Ovary (tissue), 9 donors: ENCODE measurements around the gene DDX46. TPM values are rescaled to one million over a fixed set of nuclear protein-coding genes. Genes with fewer than 3 reads are reported as not detected.

Experiments used
- DNase-seq, 5 donors: peaks; one replicate each; pipeline ENCODE4 v3.0.0-alpha.2; 2019 to 2020
- H3K27ac ChIP-seq, 2 donors: fragments of 200-600 bp; one replicate each; pipeline versions ENCODE4 v1.5.1 to v1.8.0; 2019 to 2022
- H3K27me3 ChIP-seq: fragments of 200-600 bp; one replicate; pipeline ENCODE4 v1.8.0; 2022
- H3K36me3 ChIP-seq: fragments of 200-600 bp; sonication (generic); one replicate; pipeline ENCODE4 v1.5.1; 2019
- H3K4me1 ChIP-seq: one replicate; pipeline ENCODE4 v1.8.1; 2013; ENCODE audit warnings: mild to moderate bottlenecking, moderate library complexity; ENCODE audit not compliant: insufficient read depth
- H3K4me3 ChIP-seq: fragments of 200-600 bp; sonication (generic); one replicate; pipeline ENCODE4 v1.5.1; 2017
- H3K9me3 ChIP-seq, 2 donors: fragments of 200-600 bp in 1 of 2; sonication (generic) in 1 of 2; one replicate each; pipeline versions ENCODE4 v1.5.1 to v1.8.1; 2013 to 2019; ENCODE audit warnings: mild to moderate bottlenecking in 1 of 2, moderate library complexity in 1 of 2
- EP300 ChIP-seq: sonication (generic); formaldehyde crosslinking; IDR thresholded peaks from one replicate; pipeline ENCODE4 v1.6.1; 2017; ENCODE audit warnings: antibody characterized with exemption
- POLR2A ChIP-seq: fragments of 450-650 bp; IDR thresholded peaks from one replicate; pipeline ENCODE4 v1.6.1; 2017; ENCODE audit warnings: antibody characterized with exemption, mild to moderate bottlenecking, moderate library complexity
- WGBS, 3 donors: extraction: QIAGEN DNeasy Blood & Tissue Kit in 1 of 3; methylation state at CpG; one replicate each; pipeline versions ENCODE4 v1.1.5 to v1.1.7; 2013 to 2017; 5-methylcytosine and 5-hydroxymethylcytosine counted together
- intact Hi-C, 4 donors: fragments of 100-400 bp; cut with DNase I; formaldehyde crosslinking; loops; one replicate each; pipeline versions ENCODE4 v1.11.0 to v1.15.1; 2022 to 2023
- polyA plus RNA-seq, 2 donors: library from polyadenylated mRNA; stranded (reverse); fragments of 200-250 nt in 1 of 2; fragments of 350-450 nt in 1 of 2; fragmentation: Illumina TruSeq in 1 of 2; extraction: RNeasy Lipid Tissue Mini Kit (QIAGEN cat#74804) in 1 of 2; gene quantifications; one replicate each; pipeline ENCODE4 v1.2.3, GENCODE V29; 2013 to 2014
- total RNA-seq, 7 donors: library from RNA; depleted of rRNA in 2 of 7; stranded (reverse); fragments of >200 nt in 2 of 7; fragmentation: NEBNext Ultra II Directional in 3 of 7; extraction: Animal tissue kit (Norgen Biotek cat#: 25700) in 3 of 7; gene quantifications; one replicate each; pipeline versions ENCODE4 v1.1.0 to v1.2.4, GENCODE V29; 2016 to 2023
- TF ChIP-seq, protein P1 (sequence below), 3 donors: fragments of 450-650 bp in 2 of 3; fragments of 200-600 bp in 1 of 3; IDR thresholded peaks; one replicate each; pipeline versions ENCODE4 v1.5.1 to v1.8.0; 2016 to 2022; ENCODE audit warnings: antibody characterized with exemption in 3 of 3, mild to moderate bottlenecking in 1 of 3
- donor health status: DM: no; HTN: no; CAD: no; lungs with moderate emphysema.
- donor health status: DM: no; HTN: no; CAD: no.
- donor health status: Bipolar disorder and iron deficiency.
- donor health status: DM: yes; HTN: yes; CAD: no.
- donor health status: DM: no; HTN: no; CAD: no.
- donor health status: DM: yes; HTN: yes; CAD: no.

The DDX46 gene
- total and polyA plus RNA-seq, 9 donors: 17.8 to 54.7 (median 40.2) TPM

DNA sequence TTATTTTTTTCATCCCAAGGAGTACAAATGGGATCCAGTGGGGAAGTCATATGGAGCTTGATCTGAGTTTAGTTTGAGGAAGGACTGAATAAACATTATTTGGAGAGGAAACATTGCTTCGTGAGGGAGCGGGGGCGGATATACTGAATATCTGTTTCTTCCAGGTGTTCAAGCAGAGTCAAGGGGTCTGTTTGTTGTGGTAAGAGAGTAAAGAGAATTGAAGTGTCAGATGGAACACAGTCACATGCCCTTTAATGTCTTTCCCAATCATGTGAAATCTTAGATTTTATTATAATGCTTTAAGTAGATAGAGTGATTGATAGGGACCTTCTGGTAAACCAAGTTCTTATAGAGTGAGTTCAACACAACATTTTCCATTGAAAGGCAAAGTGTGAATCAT is 33.7 kb downstream of the DDX46 start:
- no peaks in the 10 kb centered on the region for H3K27me3 ChIP-seq
- H3K4me1 ChIP-seq: no peaks in the 10 kb centered on the region
- H3K9me3 ChIP-seq: no peaks in the 10 kb centered on the region
- DNase-seq: no peak
- 79 to 80% (median 79%) methylated on average over 3 of the region's 3 CpGs for WGBS, 3 donors
- H3K27ac ChIP-seq: no peak overlapping the region
- no peak overlapping the region for H3K4me3 ChIP-seq
- no peaks in the 10 kb centered on the region for H3K36me3 ChIP-seq
- intact Hi-C loops: no loop called here
- TF ChIP-seq EP300 (no peak), POLR2A (no peak)
- TF ChIP-seq, protein P1, sequence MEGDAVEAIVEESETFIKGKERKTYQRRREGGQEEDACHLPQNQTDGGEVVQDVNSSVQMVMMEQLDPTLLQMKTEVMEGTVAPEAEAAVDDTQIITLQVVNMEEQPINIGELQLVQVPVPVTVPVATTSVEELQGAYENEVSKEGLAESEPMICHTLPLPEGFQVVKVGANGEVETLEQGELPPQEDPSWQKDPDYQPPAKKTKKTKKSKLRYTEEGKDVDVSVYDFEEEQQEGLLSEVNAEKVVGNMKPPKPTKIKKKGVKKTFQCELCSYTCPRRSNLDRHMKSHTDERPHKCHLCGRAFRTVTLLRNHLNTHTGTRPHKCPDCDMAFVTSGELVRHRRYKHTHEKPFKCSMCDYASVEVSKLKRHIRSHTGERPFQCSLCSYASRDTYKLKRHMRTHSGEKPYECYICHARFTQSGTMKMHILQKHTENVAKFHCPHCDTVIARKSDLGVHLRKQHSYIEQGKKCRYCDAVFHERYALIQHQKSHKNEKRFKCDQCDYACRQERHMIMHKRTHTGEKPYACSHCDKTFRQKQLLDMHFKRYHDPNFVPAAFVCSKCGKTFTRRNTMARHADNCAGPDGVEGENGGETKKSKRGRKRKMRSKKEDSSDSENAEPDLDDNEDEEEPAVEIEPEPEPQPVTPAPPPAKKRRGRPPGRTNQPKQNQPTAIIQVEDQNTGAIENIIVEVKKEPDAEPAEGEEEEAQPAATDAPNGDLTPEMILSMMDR (IDR thresholded peaks at IDR 0.05): no peak

DNA sequence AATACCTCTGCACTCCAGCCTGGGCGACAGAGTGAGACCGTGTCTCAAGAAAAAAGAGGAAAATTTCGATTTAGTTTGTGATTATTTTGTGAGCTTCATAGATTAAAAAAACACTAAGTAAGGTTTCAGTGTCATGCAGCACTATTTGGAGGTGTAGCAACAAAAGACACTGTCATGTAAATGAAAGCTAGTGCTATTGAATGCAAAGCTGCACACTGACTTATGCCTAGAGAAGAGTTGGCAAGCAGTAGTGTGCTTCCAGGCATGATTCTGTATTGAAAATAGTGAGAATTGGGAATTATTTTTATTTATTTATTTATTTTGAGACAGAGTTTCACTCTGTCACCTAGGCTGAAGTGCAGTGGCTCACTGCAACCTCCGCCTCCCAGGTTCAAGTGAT is 34.5 kb downstream of the DDX46 start:
- intact Hi-C loops: no loop called here

DNA sequence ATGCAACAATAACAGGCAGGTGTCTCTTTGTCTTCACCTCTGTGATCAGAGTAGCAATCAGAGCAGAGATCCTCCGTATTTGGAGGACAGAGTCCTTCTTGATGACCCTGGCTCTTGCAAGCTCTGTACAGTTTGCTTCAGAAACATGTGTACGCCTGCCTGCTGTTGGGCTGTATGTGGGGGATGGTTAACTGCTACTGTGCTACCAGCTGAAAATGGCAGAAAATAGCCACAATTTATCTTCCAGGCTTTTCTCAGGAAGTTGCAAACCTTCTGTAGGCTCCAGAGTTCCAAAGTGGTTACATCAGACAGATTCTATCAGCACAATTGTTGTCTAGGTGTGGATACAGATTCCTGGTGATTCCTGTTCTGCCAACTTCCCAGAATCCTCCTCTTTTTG is 35.5 kb downstream of the DDX46 start:
- H3K36me3 ChIP-seq: no peaks in the 10 kb centered on the region
- no peak overlapping the region for H3K27ac ChIP-seq
- DNase-seq: no peak
- no peaks in the 10 kb centered on the region for H3K9me3 ChIP-seq
- no peaks in the 10 kb centered on the region for H3K27me3 ChIP-seq
- no peaks in the 10 kb centered on the region for H3K4me1 ChIP-seq
- TF ChIP-seq, protein P1 (IDR thresholded peaks at IDR 0.05): no peak
- TF ChIP-seq EP300 (no peak), POLR2A (no peak)
- no peak overlapping the region for H3K4me3 ChIP-seq
- intact Hi-C loops: no loop called here
- WGBS, 3 donors: 84 to 95% (median 91%) methylated on average over 2 of the region's 2 CpGs

More for the DNA sequence above, 34.5 kb downstream of the DDX46 start:
- DNase-seq: no peak
- Histone ChIP-seq H3K27ac (no peak overlapping the region), H3K36me3 (no peaks in the 10 kb centered on the region), H3K27me3 (no peaks in the 10 kb centered on the region), H3K4me1 (no peaks in the 10 kb centered on the region), H3K4me3 (no peak overlapping the region), H3K9me3 (no peaks in the 10 kb centered on the region)
- whole genome bisulfite sequencing, 3 donors: 94 to 97% (median 95%) methylated on average over 4 of the region's 4 CpGs
- TF ChIP-seq EP300 (no peak), POLR2A (no peak)
- TF ChIP-seq, protein P1 (IDR thresholded peaks at IDR 0.05): no peak

DNA sequence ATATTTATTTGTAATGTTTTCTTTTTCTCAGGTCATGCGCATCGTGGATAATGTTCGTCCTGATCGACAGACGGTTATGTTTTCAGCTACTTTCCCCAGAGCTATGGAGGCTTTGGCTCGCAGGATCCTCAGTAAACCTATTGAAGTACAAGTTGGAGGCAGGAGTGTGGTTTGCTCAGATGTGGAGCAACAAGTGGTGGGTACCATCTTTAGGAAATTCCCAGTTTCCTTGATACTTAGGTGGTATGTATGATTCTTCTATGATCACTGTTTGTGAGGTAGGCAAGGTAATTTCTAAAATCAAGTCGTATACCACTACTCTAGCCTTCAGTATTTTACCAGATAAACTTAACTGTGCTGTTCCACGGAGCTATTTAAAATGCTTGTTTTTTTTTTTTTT is 36.2 kb downstream of the DDX46 start:
- Histone ChIP-seq H3K4me1 (no peaks in the 10 kb centered on the region), H3K27me3 (no peaks in the 10 kb centered on the region), H3K4me3 (no peak overlapping the region), H3K36me3 (no peaks in the 10 kb centered on the region), H3K9me3 (no peaks in the 10 kb centered on the region), H3K27ac (no peak overlapping the region)
- intact Hi-C loops: no loop called here
- WGBS, 3 donors: 92 to 94% (median 92%) methylated on average over 8 of the region's 8 CpGs
- TF ChIP-seq EP300 (no peak), POLR2A (no peak)
- TF ChIP-seq, protein P1 (IDR thresholded peaks at IDR 0.05): no peak
- DNase-seq: no peak

DNA sequence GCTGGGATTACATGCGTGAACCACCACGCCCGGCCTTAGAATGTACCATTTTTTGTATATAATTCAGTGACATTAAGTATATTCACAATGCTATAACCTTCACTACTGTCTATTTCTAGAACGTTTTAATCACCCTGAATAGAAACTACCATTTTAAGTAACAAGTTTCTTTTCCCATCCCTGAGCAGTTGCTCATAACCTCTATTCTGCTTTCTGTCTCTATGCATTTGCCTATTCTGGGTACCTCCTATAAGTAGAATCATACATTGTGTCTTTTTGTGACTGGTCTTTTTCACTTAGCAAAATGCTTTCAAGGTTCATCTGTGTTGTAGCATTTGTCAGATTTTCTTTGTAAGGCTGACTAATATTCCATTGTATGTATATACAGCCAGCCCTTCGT is 39.9 kb downstream of the DDX46 start:
- H3K27ac ChIP-seq: no peak overlapping the region
- 85 to 91% (median 89%) methylated on average over 5 of the region's 5 CpGs for WGBS, 3 donors
- no peak for DNase-seq
- no peak for TF ChIP-seq POLR2A
- TF ChIP-seq EP300: no peak
- TF ChIP-seq, protein P1 (IDR thresholded peaks at IDR 0.05): no peak
- no peaks in the 10 kb centered on the region for H3K36me3 ChIP-seq
- intact Hi-C loops: no loop called here
- no peaks in the 10 kb centered on the region for H3K4me1 ChIP-seq
- no peaks in the 10 kb centered on the region for H3K9me3 ChIP-seq
- no peaks in the 10 kb centered on the region for H3K27me3 ChIP-seq
- H3K4me3 ChIP-seq: no peak overlapping the region
